C4-2B (cell line): ENCODE results near the gene UNC45B.
"Not testable (repeated sequence)": the region's sequence is repeated elsewhere in the genome, so short reads cannot be mapped to it uniquely, and the experiment has no call there.

Experiments used
- H3K27ac ChIP-seq: fragments of 450-650 bp; 2 replicates; pipeline ENCODE4 v1.5.1; 2017
- CTCF ChIP-seq: fragments of 450-650 bp; conservative IDR thresholded peaks from 2 replicates; pipeline ENCODE4 v1.5.1; 2017; ENCODE audit warnings: mild to moderate bottlenecking
- ZFX ChIP-seq: fragments of 450-650 bp; IDR thresholded peaks from 2 replicates; pipeline ENCODE4 v1.6.1; 2017

The UNC45B gene

GRCh38 chr17:35175638-35176415 is 28.2 kb downstream of the UNC45B start:
- no peak overlapping the region for H3K27ac ChIP-seq
- no peak for TF ChIP-seq CTCF
- no peak for TF ChIP-seq ZFX

GRCh38 chr17:35176897-35177296 is 29.3 kb downstream of the UNC45B start:
- no peak overlapping the region for H3K27ac ChIP-seq
- no peak for TF ChIP-seq CTCF
- no peak for TF ChIP-seq ZFX

- H3K27ac ChIP-seq = not testable (repeated sequence)
Measured at GRCh38 chr17:35179379-35179778, 31.8 kb downstream of the UNC45B start.

- H3K27ac ChIP-seq = no peak overlapping the region
- no peak for TF ChIP-seq CTCF
- TF ChIP-seq ZFX = no peak
Measured at GRCh38 chr17:35183332-35183731, 35.7 kb downstream of the UNC45B start.

GRCh38 chr17:35184274-35184673 is 36.7 kb downstream of the UNC45B start:
- no peak overlapping the region for H3K27ac ChIP-seq
- TF ChIP-seq CTCF = no peak
- TF ChIP-seq ZFX = no peak

- no peak for TF ChIP-seq ZFX
- TF ChIP-seq CTCF = no peak
- H3K27ac ChIP-seq = no peak overlapping the region
Measured at GRCh38 chr17:35185849-35186248, 38.2 kb downstream of the UNC45B start.

- no peak overlapping the region for H3K27ac ChIP-seq
- TF ChIP-seq ZFX (no peak), CTCF (no peak)
Measured at GRCh38 chr17:35187481-35187880, 39.9 kb downstream of the UNC45B start.

GRCh38 chr17:35188111-35188510 is 40.5 kb downstream of the UNC45B start:
- TF ChIP-seq ZFX (no peak), CTCF (no peak)
- H3K27ac ChIP-seq = no peak overlapping the region
